HL-60/S4 (cell line): ENCODE results near the gene RHD.
"Not testable (repeated sequence)": the region's sequence is repeated elsewhere in the genome, so short reads cannot be mapped to it uniquely, and the experiment has no call there.

Experiments used
- in situ Hi-C: fragments of 300-500 bp; cut with MboI; formaldehyde crosslinking; loops from 2 replicates; pipeline ENCODE4 v1.14.3; 2022; ENCODE audit warnings: low sequenced_read_pairs

RHD gene

GRCh38 chr1:25302330-25302729 lies 30.0 kb downstream of the RHD start:
- in situ Hi-C loops, result not testable (repeated sequence)

GRCh38 chr1:25304936-25305335 lies 32.6 kb downstream of the RHD start:
- in situ Hi-C loops, result not testable (repeated sequence)

GRCh38 chr1:25308168-25308567 lies 35.9 kb downstream of the RHD start:
- in situ Hi-C loops, result not testable (repeated sequence)

GRCh38 chr1:25309085-25309484 lies 36.8 kb downstream of the RHD start:
- in situ Hi-C loops, result not testable (repeated sequence)

GRCh38 chr1:25309486-25309885 lies 37.2 kb downstream of the RHD start:
- in situ Hi-C loops, result not testable (repeated sequence)

GRCh38 chr1:25312806-25313470 lies 40.6 kb downstream of the RHD start:
- in situ Hi-C loops, result not testable (repeated sequence)

GRCh38 chr1:25320314-25320938 lies 48.1 kb downstream of the RHD start:
- in situ Hi-C loops, result not testable (repeated sequence)

- in situ Hi-C loops, result not testable (repeated sequence)
These were observed 49.8 kb downstream of the RHD start for GRCh38 chr1:25322127-25322526.

- in situ Hi-C loops, result not testable (repeated sequence)
These were observed 52.1 kb downstream of the RHD start for GRCh38 chr1:25324407-25324806.

GRCh38 chr1:25327864-25328790 lies 55.8 kb downstream of the RHD start:
- in situ Hi-C loops, result not testable (repeated sequence)

GRCh38 chr1:25328791-25329185 lies 56.5 kb downstream of the RHD start:
- in situ Hi-C loops, result not testable (repeated sequence)

- in situ Hi-C loops, result not testable (repeated sequence)
These were observed 57.0 kb downstream of the RHD start for GRCh38 chr1:25329336-25329735.

GRCh38 chr1:25329950-25330349 lies 57.6 kb downstream of the RHD start:
- in situ Hi-C loops, result not testable (repeated sequence)

GRCh38 chr1:25336922-25337354 lies 64.6 kb downstream of the RHD start:
- in situ Hi-C loops, result not testable (repeated sequence)

GRCh38 chr1:25337483-25338187 lies 65.3 kb downstream of the RHD start:
- in situ Hi-C loops, result not testable (repeated sequence)

- in situ Hi-C loops, result no loop called here
These were observed 66.1 kb downstream of the RHD start, which contains the start of gene TMEM50A for GRCh38 chr1:25338188-25338981. TMEM50A (plus strand) TSS chr1:25338334; CDS start chr1:25340487, 2,153 bp downstream.

- in situ Hi-C loops, result no loop called here
These were observed 66.7 kb downstream of the RHD start for GRCh38 chr1:25338986-25339385.

GRCh38 chr1:25341746-25342145 lies 69.4 kb downstream of the RHD start:
- in situ Hi-C loops, result no loop called here

- in situ Hi-C loops, result no loop called here
These were observed 70.5 kb downstream of the RHD start for GRCh38 chr1:25342846-25343245.

- in situ Hi-C loops, result no loop called here
These were observed 71.6 kb downstream of the RHD start for GRCh38 chr1:25343872-25344271.
